H9 (cell line): ENCODE data around the gene IGSF9. TPM values are rescaled to one million over a fixed set of nuclear protein-coding genes. Genes with fewer than 3 reads are reported as not detected.

Experiments
- DNase-seq: peaks from one replicate; pipeline ENCODE4 v3.0.0-alpha.2; 2017
- H2AFZ ChIP-seq: one replicate; pipeline ENCODE4 v1.6.1; 2013; ENCODE audit warnings: mild to moderate bottlenecking, low read length, control low read depth, moderate library complexity
- H2AK5ac ChIP-seq: 2 replicates; pipeline ENCODE4 v1.6.1; 2013; ENCODE audit warnings: low read length, control low read depth, mixed read lengths; ENCODE audit not compliant: insufficient read length
- H2BK120ac ChIP-seq: one replicate; pipeline ENCODE4 v1.6.1; 2013; ENCODE audit warnings: low read depth, mild to moderate bottlenecking, low read length, control low read depth, inconsistent platforms; ENCODE audit not compliant: poor library complexity, severe bottlenecking
- H2BK12ac ChIP-seq: 2 replicates; pipeline ENCODE4 v1.6.1; 2013; ENCODE audit warnings: low read length, control low read depth, mixed read lengths, low read depth; ENCODE audit not compliant: insufficient read length
- H2BK15ac ChIP-seq: 2 replicates; pipeline ENCODE4 v1.6.1; 2013; ENCODE audit warnings: low read depth, low read length, control low read depth
- H2BK20ac ChIP-seq: one replicate; pipeline ENCODE4 v1.6.1; 2013; ENCODE audit warnings: low read depth, mild to moderate bottlenecking, low read length, control low read depth, inconsistent platforms; ENCODE audit not compliant: poor library complexity, severe bottlenecking
- H2BK5ac ChIP-seq: 2 replicates; pipeline ENCODE4 v1.6.1; 2013; ENCODE audit warnings: low read length, control low read depth, mixed read lengths; ENCODE audit not compliant: insufficient read length
- H3K14ac ChIP-seq: 2 replicates; pipeline ENCODE4 v1.6.1; 2013; ENCODE audit warnings: low read length, control low read depth; ENCODE audit not compliant: insufficient read depth
- H3K18ac ChIP-seq: 2 replicates; pipeline ENCODE4 v1.6.1; 2013; ENCODE audit warnings: low read depth, mild to moderate bottlenecking, mixed read lengths, low read length, control low read depth; ENCODE audit not compliant: insufficient read length
- H3K23ac ChIP-seq: 2 replicates; pipeline ENCODE4 v1.6.1; 2013; ENCODE audit warnings: low read length, control low read depth, mixed read lengths, low read depth; ENCODE audit not compliant: insufficient read length
- H3K23me2 ChIP-seq: 2 replicates; pipeline ENCODE4 v1.6.1; 2013; ENCODE audit warnings: low read depth, mild to moderate bottlenecking, mixed read lengths, low read length, control low read depth; ENCODE audit not compliant: insufficient read length, poor library complexity, severe bottlenecking
- H3K27ac ChIP-seq: 2 replicates; pipeline ENCODE4 v1.5.1; 2013; ENCODE audit warnings: low read length, control low read depth, mixed read lengths, low read depth; ENCODE audit not compliant: insufficient read length
- H3K27me3 ChIP-seq: 2 replicates; pipeline ENCODE4 v1.6.1; 2013; ENCODE audit warnings: low read length, control low read depth, inconsistent platforms; ENCODE audit not compliant: insufficient read depth
- H3K4ac ChIP-seq: 2 replicates; pipeline ENCODE4 v1.6.1; 2013; ENCODE audit warnings: low read depth, mild to moderate bottlenecking, control low read depth, inconsistent platforms, low read length, moderate library complexity
- H3K4me1 ChIP-seq: 2 replicates; pipeline ENCODE4 v1.6.1; 2013; ENCODE audit warnings: low read length, control low read depth, inconsistent platforms; ENCODE audit not compliant: insufficient read depth
- H3K4me2 ChIP-seq: 2 replicates; pipeline ENCODE4 v1.6.1; 2013; ENCODE audit warnings: low read length, control low read depth, mixed read lengths; ENCODE audit not compliant: insufficient read length, insufficient read depth
- H3K56ac ChIP-seq: 2 replicates; pipeline ENCODE4 v1.6.1; 2013; ENCODE audit warnings: low read depth, mild to moderate bottlenecking, mixed read lengths, low read length, control low read depth; ENCODE audit not compliant: insufficient read length
- H3K79me1 ChIP-seq: 2 replicates; pipeline ENCODE4 v1.6.1; 2013; ENCODE audit warnings: low read depth, mild to moderate bottlenecking, moderate library complexity, low read length, control low read depth, inconsistent platforms; ENCODE audit not compliant: insufficient read depth, poor library complexity, severe bottlenecking
- H3K79me2 ChIP-seq: 2 replicates; pipeline ENCODE4 v1.6.1; 2013; ENCODE audit warnings: low read length, control low read depth, inconsistent platforms; ENCODE audit not compliant: insufficient read depth
- H3K9ac ChIP-seq: 2 replicates; pipeline ENCODE4 v1.6.1; 2013; ENCODE audit warnings: low read length, control low read depth, mixed read lengths; ENCODE audit not compliant: insufficient read length; ENCODE audit errors: extremely low read depth
- H3K9me3 ChIP-seq: one replicate; pipeline ENCODE4 v1.6.1; 2013; ENCODE audit warnings: low read depth, low read length, inconsistent platforms; ENCODE audit not compliant: control insufficient read depth
- H3T11ph ChIP-seq: one replicate; pipeline ENCODE4 v1.6.1; 2013; ENCODE audit warnings: mild to moderate bottlenecking, low read length, control low read depth, inconsistent platforms
- H4K20me1 ChIP-seq: one replicate; pipeline ENCODE4 v1.6.1; 2013; ENCODE audit not compliant: control insufficient read depth, insufficient read length, insufficient read depth
- H4K5ac ChIP-seq: 2 replicates; pipeline ENCODE4 v1.6.1; 2013; ENCODE audit warnings: low read depth, mild to moderate bottlenecking, mixed read lengths, low read length, control low read depth; ENCODE audit not compliant: insufficient read length
- H4K8ac ChIP-seq: replicated peaks from 2 replicates; pipeline ENCODE4 v1.6.1; 2013; ENCODE audit warnings: low read length, control low read depth, mixed read lengths, low read depth; ENCODE audit not compliant: insufficient read length
- H4K91ac ChIP-seq: 2 replicates; pipeline ENCODE4 v1.6.1; 2013; ENCODE audit warnings: low read depth, mild to moderate bottlenecking, moderate library complexity, mixed read lengths, low read length, control low read depth; ENCODE audit not compliant: insufficient read length
- H3K27ac Mint-ChIP-seq, 3 experiments: 2 replicates in 2 of 3; 3 replicates in 1 of 3; pipeline ENCODE4 v1.8.0; 2020 to 2021; ENCODE audit warnings: mixed read lengths in 3 of 3, mild to moderate bottlenecking in 1 of 3, moderate library complexity in 1 of 3
- H3K27me3 Mint-ChIP-seq: 2 replicates; pipeline ENCODE4 v1.8.0; 2021; ENCODE audit warnings: low read depth, mild to moderate bottlenecking, moderate library complexity, mixed read lengths
- H3K36me3 Mint-ChIP-seq, 3 experiments: 2 replicates in 2 of 3; 3 replicates in 1 of 3; pipeline ENCODE4 v1.8.0; 2020 to 2021; ENCODE audit warnings: low read depth in 3 of 3, mixed read lengths in 3 of 3; ENCODE audit not compliant: insufficient read depth in 1 of 3
- H3K4me1 Mint-ChIP-seq, 2 experiments: 2 replicates each; pipeline ENCODE4 v1.8.0; 2020; ENCODE audit warnings: mixed read lengths in 2 of 2
- H3K4me3 Mint-ChIP-seq, 2 experiments: 2 replicates in 1 of 2; 3 replicates in 1 of 2; pipeline ENCODE4 v1.8.0; 2020 to 2021; ENCODE audit warnings: mild to moderate bottlenecking in 2 of 2, mixed read lengths in 2 of 2, moderate library complexity in 1 of 2
- H3K9me3 Mint-ChIP-seq, 2 experiments: 2 replicates in 1 of 2; 3 replicates in 1 of 2; pipeline ENCODE4 v1.8.0; 2020; ENCODE audit warnings: mild to moderate bottlenecking in 2 of 2, mixed read lengths in 2 of 2, moderate library complexity in 1 of 2
- WGBS: extraction: QIAGEN DNeasy Blood & Tissue Kit; methylation state at CpG from one replicate; pipeline ENCODE4 v1.1.7; 2013; ENCODE audit warnings: missing lambda C conversion rate, low lambda C conversion rate, mixed read lengths; ENCODE audit not compliant: insufficient read length; ENCODE audit errors: extremely low coverage; 5-methylcytosine and 5-hydroxymethylcytosine counted together
- total RNA-seq: library from RNA; stranded (reverse); gene quantifications from 2 replicates; pipeline ENCODE4 v1.2.1, GENCODE V29; 2021
- TF ChIP-seq, protein P1 (sequence below): fragments of 200-600 bp; sonication (generic); conservative IDR thresholded peaks from 3 replicates; pipeline ENCODE4 v1.8.0; 2021; ENCODE audit warnings: antibody characterized with exemption, mild to moderate bottlenecking

The IGSF9 gene
- total RNA-seq, 1 experiment from 2014 or later, result 11.3 TPM

DNA sequence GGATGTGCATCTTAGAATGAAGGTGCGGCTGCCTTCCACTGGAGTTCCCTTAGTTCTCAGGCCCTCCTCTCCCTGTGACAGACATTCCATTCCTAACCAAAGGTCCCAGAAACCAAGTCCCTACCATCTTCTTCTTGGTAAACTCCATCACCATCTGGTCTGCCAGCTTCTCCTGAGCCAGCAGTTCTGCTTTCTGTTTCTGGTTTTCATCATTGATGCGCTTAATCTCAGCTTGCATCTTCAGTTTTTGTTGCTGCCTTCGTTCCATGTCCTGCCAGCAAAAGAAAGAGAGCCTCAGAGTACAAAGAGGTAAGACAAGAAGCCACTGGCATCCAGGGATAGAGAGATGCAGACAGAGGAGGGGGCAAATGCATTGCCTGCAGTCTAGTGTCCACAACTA lies 65.0 kb downstream of the IGSF9 start:
- H4K91ac ChIP-seq, result no peak overlapping the region
- Mint-ChIP-seq H3K27me3 (peaks cover 3% of the 10 kb centered on the region), H3K27ac (no peak overlapping the region), H3K4me3 (no peak overlapping the region), H3K36me3 (no peaks in the 10 kb centered on the region), H3K9me3 (no peaks in the 10 kb centered on the region), H3K4me1 (no peaks in the 10 kb centered on the region)
- no peak overlapping the region for H3K4me2 ChIP-seq
- no peak overlapping the region for H2BK120ac ChIP-seq
- no peaks in the 10 kb centered on the region for H3K4me1 ChIP-seq
- no peak overlapping the region for H2AK5ac ChIP-seq
- WGBS, result no CpG with 5 or more reads among the region's 3 CpGs
- no peak overlapping the region for H3K9ac ChIP-seq
- H4K8ac ChIP-seq, result no peak overlapping the region
- H2BK15ac ChIP-seq, result no peak overlapping the region
- no peaks in the 10 kb centered on the region for H3K9me3 ChIP-seq
- H2BK12ac ChIP-seq, result no peak overlapping the region
- no peaks in the 10 kb centered on the region for H3K23me2 ChIP-seq
- no peaks in the 10 kb centered on the region for H3K27me3 ChIP-seq
- no peaks in the 10 kb centered on the region for H3K79me1 ChIP-seq
- no peak overlapping the region for H3K14ac ChIP-seq
- no peak overlapping the region for H4K5ac ChIP-seq
- H2BK5ac ChIP-seq, result no peak overlapping the region
- H4K20me1 ChIP-seq, result no peaks in the 10 kb centered on the region
- no peak overlapping the region for H3K27ac ChIP-seq
- no peak overlapping the region for H3K18ac ChIP-seq
- H3K23ac ChIP-seq, result no peak overlapping the region
- H3K56ac ChIP-seq, result no peak overlapping the region
- TF ChIP-seq, protein P1, sequence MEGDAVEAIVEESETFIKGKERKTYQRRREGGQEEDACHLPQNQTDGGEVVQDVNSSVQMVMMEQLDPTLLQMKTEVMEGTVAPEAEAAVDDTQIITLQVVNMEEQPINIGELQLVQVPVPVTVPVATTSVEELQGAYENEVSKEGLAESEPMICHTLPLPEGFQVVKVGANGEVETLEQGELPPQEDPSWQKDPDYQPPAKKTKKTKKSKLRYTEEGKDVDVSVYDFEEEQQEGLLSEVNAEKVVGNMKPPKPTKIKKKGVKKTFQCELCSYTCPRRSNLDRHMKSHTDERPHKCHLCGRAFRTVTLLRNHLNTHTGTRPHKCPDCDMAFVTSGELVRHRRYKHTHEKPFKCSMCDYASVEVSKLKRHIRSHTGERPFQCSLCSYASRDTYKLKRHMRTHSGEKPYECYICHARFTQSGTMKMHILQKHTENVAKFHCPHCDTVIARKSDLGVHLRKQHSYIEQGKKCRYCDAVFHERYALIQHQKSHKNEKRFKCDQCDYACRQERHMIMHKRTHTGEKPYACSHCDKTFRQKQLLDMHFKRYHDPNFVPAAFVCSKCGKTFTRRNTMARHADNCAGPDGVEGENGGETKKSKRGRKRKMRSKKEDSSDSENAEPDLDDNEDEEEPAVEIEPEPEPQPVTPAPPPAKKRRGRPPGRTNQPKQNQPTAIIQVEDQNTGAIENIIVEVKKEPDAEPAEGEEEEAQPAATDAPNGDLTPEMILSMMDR, result no peak
- H3K4ac ChIP-seq, result no peak overlapping the region
- H2AFZ ChIP-seq, result no peak overlapping the region
- DNase-seq, result no peak
- no peak overlapping the region for H3T11ph ChIP-seq
- H2BK20ac ChIP-seq, result no peak overlapping the region
- no peaks in the 10 kb centered on the region for H3K79me2 ChIP-seq
